GM19099 (cell line): ENCODE measurements around the gene TFF2.

Experiments
- POLR2A ChIP-seq: IDR thresholded peaks from 3 replicates; pipeline ENCODE4 v1.6.1; 2011; ENCODE audit warnings: low read depth; ENCODE audit not compliant: insufficient read length; ENCODE audit errors: extremely low read depth

TFF2 gene

DNA sequence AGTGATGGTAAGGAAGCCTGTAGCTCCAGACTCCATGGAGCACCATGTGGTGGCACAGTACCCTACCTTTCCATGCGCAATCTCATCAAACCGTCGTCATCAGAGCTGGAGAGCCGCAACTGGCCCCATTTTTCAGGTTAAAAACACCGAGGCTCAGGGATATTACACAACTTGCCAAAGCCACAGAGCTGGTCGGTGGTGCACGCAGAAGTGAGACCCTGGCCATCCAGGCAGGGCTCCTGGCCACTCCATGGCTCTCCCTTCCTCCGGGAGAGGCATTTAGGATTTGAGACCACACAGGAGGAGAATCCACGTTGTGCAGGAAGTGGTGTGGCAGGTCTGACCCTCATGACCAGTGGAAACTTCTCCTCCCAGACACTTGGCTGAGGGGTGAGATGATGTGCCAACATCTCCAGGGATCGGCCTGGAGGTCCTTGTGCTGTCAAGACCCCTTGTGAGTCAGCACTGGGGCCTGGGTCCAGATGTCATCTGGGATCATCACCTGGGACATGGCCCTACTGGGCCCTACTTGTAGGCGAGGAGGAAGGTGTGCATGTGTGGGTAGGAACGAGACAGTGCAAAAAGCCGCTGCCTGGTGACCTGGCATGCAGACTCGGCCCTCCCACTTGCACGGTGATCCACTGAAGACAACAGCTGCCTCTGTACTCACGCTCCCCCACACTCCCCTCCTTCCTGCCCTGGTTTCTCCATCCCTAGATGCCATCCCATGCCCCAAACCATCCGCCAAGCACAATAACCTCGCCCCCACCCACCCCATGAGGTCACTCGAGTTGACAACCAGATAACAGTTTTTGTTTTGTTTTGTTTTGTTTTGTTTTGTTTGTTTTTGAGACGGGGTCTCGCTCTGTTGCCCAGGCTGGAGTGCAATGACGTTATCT, 46.0 kb downstream of the TFF2 start:
- no peak for TF ChIP-seq POLR2A

DNA sequence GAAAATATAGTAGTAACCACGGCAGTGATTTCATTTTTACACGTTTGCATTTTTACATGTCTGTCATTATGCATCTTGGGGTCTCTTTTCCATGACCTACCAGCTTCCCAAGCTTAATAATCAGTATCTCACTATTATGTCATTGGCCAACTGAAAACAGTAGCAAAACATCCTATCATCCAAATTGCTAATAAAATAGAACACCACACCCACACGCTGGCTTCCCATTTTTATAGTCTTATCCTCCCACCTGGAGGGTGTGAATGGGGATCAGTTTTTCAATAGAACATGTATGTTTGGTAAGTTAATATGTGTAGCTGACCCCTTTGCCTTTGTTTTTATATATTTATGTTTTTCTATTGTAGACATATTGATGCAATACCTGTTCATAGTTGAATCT, 47.4 kb downstream of the TFF2 start:
- TF ChIP-seq POLR2A = no peak

- no peak for TF ChIP-seq POLR2A
These were observed 48.0 kb downstream of the TFF2 start for GRCh38 chr21:42302794-42303193.

- TF ChIP-seq POLR2A = no peak
These were observed 48.6 kb downstream of the TFF2 start for GRCh38 chr21:42302076-42302650.

DNA sequence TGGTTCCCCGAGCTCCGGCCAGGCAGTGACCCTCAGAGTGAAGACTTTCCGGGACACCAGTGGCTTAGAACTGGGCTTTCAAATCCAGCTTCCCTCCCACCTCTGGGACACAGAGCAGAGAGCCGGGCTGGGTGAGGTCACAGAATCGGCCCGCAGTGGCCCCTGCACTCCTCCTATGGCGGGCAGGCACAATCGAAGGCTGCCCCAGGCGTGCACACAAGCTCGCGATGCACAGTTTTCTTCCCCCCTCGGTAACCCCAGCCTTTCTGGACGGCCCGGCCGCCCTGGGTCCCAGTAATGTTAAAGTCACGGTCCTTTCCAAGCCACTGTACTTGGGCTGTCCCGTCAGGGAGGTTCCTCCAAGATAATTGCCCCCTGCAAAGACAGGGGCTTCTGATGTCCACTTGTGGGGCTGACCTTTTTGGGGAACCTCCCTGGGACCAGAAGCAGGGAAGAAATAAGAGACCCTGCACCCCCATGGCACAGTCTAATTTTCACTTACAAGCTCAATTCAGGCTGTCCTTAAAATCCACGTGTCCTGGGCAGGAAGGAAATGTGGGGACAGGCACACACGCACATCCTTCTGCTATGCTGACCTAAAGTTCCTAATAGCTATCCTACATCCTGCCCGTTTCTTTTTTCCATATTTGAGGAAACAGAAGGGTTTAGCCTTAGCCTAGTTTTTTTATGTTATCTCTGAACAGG, 49.3 kb downstream of the TFF2 start:
- no peak for TF ChIP-seq POLR2A

- TF ChIP-seq POLR2A = no peak
These were observed 49.8 kb downstream of the TFF2 start for GRCh38 chr21:42300956-42301355.

GRCh38 chr21:42300045-42300583, 50.7 kb downstream of the TFF2 start:
- TF ChIP-seq POLR2A = no peak

GRCh38 chr21:42299324-42300044, 51.3 kb downstream of the TFF2 start:
- TF ChIP-seq POLR2A = no peak

DNA sequence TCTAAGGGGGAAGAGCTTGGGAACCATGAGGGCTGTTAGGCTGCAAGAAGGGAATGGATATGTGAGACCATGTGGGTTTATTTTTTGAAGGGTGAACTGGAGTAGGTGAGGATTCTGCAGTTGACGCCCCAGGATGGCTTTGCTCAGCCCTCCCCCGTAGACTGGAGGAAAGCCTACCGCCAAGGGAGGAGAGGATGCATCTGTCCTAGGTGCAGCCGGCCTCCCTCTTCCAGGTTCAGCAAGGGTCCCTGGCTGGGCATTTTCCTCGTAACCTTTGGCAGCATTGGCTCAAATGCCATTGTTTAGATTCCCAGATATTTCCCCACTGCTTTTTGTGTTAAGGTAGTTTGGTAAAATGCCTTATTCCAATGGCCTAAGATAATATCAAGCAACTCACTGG, 52.1 kb downstream of the TFF2 start:
- no peak for TF ChIP-seq POLR2A

- TF ChIP-seq POLR2A = no peak
These were observed 52.6 kb downstream of the TFF2 start for GRCh38 chr21:42298237-42298636.

GRCh38 chr21:42297377-42297776, 53.4 kb downstream of the TFF2 start:
- TF ChIP-seq POLR2A = no peak

DNA sequence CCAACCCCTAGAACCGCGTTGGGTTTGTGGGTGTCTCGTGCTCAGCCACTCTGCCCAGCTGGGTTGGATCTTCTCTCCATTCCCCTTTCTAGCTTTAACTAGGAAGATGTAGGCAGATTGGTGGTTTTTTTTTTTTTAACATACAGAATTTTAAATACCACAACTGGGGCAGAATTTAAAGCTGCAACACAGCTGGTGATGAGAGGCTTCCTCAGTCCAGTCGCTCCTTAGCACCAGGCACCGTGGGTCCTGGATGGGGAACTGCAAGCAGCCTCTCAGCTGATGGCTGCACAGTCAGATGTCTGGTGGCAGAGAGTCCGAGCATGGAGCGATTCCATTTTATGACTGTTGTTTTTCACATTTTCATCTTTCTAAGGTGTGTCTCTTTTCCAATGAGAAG, 54.3 kb downstream of the TFF2 start:
- TF ChIP-seq POLR2A = no peak
